Measurements from ENCODE around the gene TWF2.

GRCh38 chr3:52283306-52283705 is 44.3 kb upstream of the TWF2 start:
- TF ChIP-seq CTCF (IDR thresholded peaks at IDR 0.05) (no peak), POLR2A (IDR thresholded peaks at IDR 0.05) (no peak)

Measured in tibial nerve (tissue), 3 donors.